ENCODE results near the gene GIPC3.

The GIPC3 gene

GRCh38 chr19:3620817-3621547 lies 35.7 kb downstream of the GIPC3 start:
- no peak for DNase-seq (ENCODE audit: low read depth in 2 of 2)
- TF ChIP-seq CTCF (IDR thresholded peaks at IDR 0.05; ENCODE audit: low read depth, low read length): no peak
- no peak overlapping the region for H3K4me3 ChIP-seq (replicated peaks in 1 of 2; ENCODE audit: low read depth in 2 of 2, low read length in 2 of 2)

- DNase-seq (ENCODE audit: low read depth in 2 of 2): no peak
- no peak for TF ChIP-seq CTCF (IDR thresholded peaks at IDR 0.05; ENCODE audit: low read depth, low read length)
- no peak overlapping the region for H3K4me3 ChIP-seq (replicated peaks in 1 of 2; ENCODE audit: low read depth in 2 of 2, low read length in 2 of 2)
Measured at GRCh38 chr19:3621689-3622088, 36.4 kb downstream of the GIPC3 start.

GRCh38 chr19:3622224-3622623 lies 36.9 kb downstream of the GIPC3 start:
- H3K4me3 ChIP-seq (replicated peaks in 1 of 2; ENCODE audit: low read depth in 2 of 2, low read length in 2 of 2): no peak overlapping the region
- no peak for TF ChIP-seq CTCF (IDR thresholded peaks at IDR 0.05; ENCODE audit: low read depth, low read length)

GRCh38 chr19:3623716-3624115 lies 38.4 kb downstream of the GIPC3 start:
- TF ChIP-seq CTCF (IDR thresholded peaks at IDR 0.05; ENCODE audit: low read depth, low read length): no peak
- DNase-seq (ENCODE audit: low read depth in 2 of 2): no peak
- no peak overlapping the region for H3K4me3 ChIP-seq (replicated peaks in 1 of 2; ENCODE audit: low read depth in 2 of 2, low read length in 2 of 2)

More at GRCh38 chr19:3622224-3622623, 36.9 kb downstream of the GIPC3 start:
- no peak for DNase-seq (ENCODE audit: low read depth in 2 of 2)

GRCh38 chr19:3625996-3626472 lies 40.8 kb downstream of the GIPC3 start:
- no peak for TF ChIP-seq CTCF (IDR thresholded peaks at IDR 0.05; ENCODE audit: low read depth, low read length)
- DNase-seq (ENCODE audit: low read depth in 2 of 2): no peak
- H3K4me3 ChIP-seq (replicated peaks in 1 of 2; ENCODE audit: low read depth in 2 of 2, low read length in 2 of 2): peak overlapping the region; percentile 89 to 90

GRCh38 chr19:3626473-3627350 lies 41.4 kb downstream of the GIPC3 start, which contains the start of gene CACTIN:
Gene CACTIN, minus strand, starts transcription at chr19:3626790. Its CDS starts 28 bp downstream, at chr19:3626762.
- H3K4me3 ChIP-seq (replicated peaks in 1 of 2; ENCODE audit: low read depth in 2 of 2, low read length in 2 of 2): peak within 1 kb of the TSS; percentile 89 to 90
- no peak for TF ChIP-seq CTCF (IDR thresholded peaks at IDR 0.05; ENCODE audit: low read depth, low read length)
- DNase-seq (ENCODE audit: low read depth in 2 of 2): peak; percentile 98 to 99

Measured in cardiac fibroblast (primary cell).